Activated naive CD8-positive, alpha-beta T cell treated with anti-CD3 and anti-CD28 coated beads, Interleukin-2, amount 50 U/mL, for 24 hours (primary cell): ENCODE measurements around the gene SMDT1.
"Not testable (repeated sequence)": the region's sequence is repeated elsewhere in the genome, so short reads cannot be mapped to it uniquely, and the experiment has no call there.

Experiments used
- ATAC-seq: fragments of 150-1000 bp; cut with Tn5 transposase; one replicate; pipeline ENCODE4 v1.10.0; 2021
- DNase-seq: peaks from one replicate; pipeline ENCODE4 v3.0.0; 2021
- H3K27ac Mint-ChIP-seq: one replicate; pipeline ENCODE4 v1.8.0; 2021; ENCODE audit warnings: mild to moderate bottlenecking, mixed read lengths
- H3K27me3 Mint-ChIP-seq: one replicate; pipeline ENCODE4 v1.8.0; 2021; ENCODE audit warnings: mixed read lengths
- H3K36me3 Mint-ChIP-seq: one replicate; pipeline ENCODE4 v1.8.0; 2021; ENCODE audit warnings: low read depth, mixed read lengths
- H3K4me1 Mint-ChIP-seq: one replicate; pipeline ENCODE4 v1.8.0; 2021; ENCODE audit warnings: mixed read lengths
- H3K4me3 Mint-ChIP-seq: one replicate; pipeline ENCODE4 v1.8.0; 2021; ENCODE audit warnings: mild to moderate bottlenecking, moderate library complexity, mixed read lengths
- H3K9me3 Mint-ChIP-seq: one replicate; pipeline ENCODE4 v1.8.0; 2021; ENCODE audit warnings: mixed read lengths

The SMDT1 gene

GRCh38 chr22:42066126-42066761 lies 13.3 kb upstream of the SMDT1 start:
- peaks cover 11% of the 10 kb centered on the region for H3K4me1 Mint-ChIP-seq
- H3K4me3 Mint-ChIP-seq, result no peak overlapping the region
- H3K27me3 Mint-ChIP-seq, result no peaks in the 10 kb centered on the region
- H3K27ac Mint-ChIP-seq, result no peak overlapping the region
- H3K9me3 Mint-ChIP-seq, result no peaks in the 10 kb centered on the region
- H3K36me3 Mint-ChIP-seq, result peaks cover 9% of the 10 kb centered on the region
- DNase-seq, result no peak
- ATAC-seq, result no peak

GRCh38 chr22:42066937-42067336 lies 12.6 kb upstream of the SMDT1 start:
- no peak overlapping the region for H3K27ac Mint-ChIP-seq
- H3K4me3 Mint-ChIP-seq, result no peak overlapping the region
- DNase-seq, result no peak
- no peak for ATAC-seq
- H3K36me3 Mint-ChIP-seq, result peaks cover 9% of the 10 kb centered on the region
- no peaks in the 10 kb centered on the region for H3K27me3 Mint-ChIP-seq
- H3K4me1 Mint-ChIP-seq, result peaks cover 17% of the 10 kb centered on the region
- no peaks in the 10 kb centered on the region for H3K9me3 Mint-ChIP-seq

- H3K9me3 Mint-ChIP-seq, result no peaks in the 10 kb centered on the region
- H3K4me3 Mint-ChIP-seq, result no peak overlapping the region
- H3K27me3 Mint-ChIP-seq, result no peaks in the 10 kb centered on the region
- peaks cover 6% of the 10 kb centered on the region for H3K36me3 Mint-ChIP-seq
- ATAC-seq (no peak), DNase-seq (no peak)
- no peak overlapping the region for H3K27ac Mint-ChIP-seq
- H3K4me1 Mint-ChIP-seq, result peaks cover 17% of the 10 kb centered on the region
Measured at GRCh38 chr22:42067671-42068251, 11.7 kb upstream of the SMDT1 start.

GRCh38 chr22:42068291-42068690 lies 11.2 kb upstream of the SMDT1 start:
- H3K27ac Mint-ChIP-seq, result no peak overlapping the region

GRCh38 chr22:42069801-42070516 lies 9.5 kb upstream of the SMDT1 start:
- H3K36me3 Mint-ChIP-seq, result peaks cover 5% of the 10 kb centered on the region
- H3K27me3 Mint-ChIP-seq, result no peaks in the 10 kb centered on the region
- H3K4me3 Mint-ChIP-seq, result peak overlapping the region; percentile 84
- H3K27ac Mint-ChIP-seq, result peak overlapping the region; percentile 75
- DNase-seq (no peak), ATAC-seq (no peak)
- H3K9me3 Mint-ChIP-seq, result no peaks in the 10 kb centered on the region
- H3K4me1 Mint-ChIP-seq, result peaks cover 29% of the 10 kb centered on the region

More at GRCh38 chr22:42068291-42068690, 11.2 kb upstream of the SMDT1 start:
- Mint-ChIP-seq H3K36me3 (peaks cover 5% of the 10 kb centered on the region), H3K4me3 (no peak overlapping the region), H3K27me3 (no peaks in the 10 kb centered on the region), H3K9me3 (no peaks in the 10 kb centered on the region), H3K4me1 (peaks cover 19% of the 10 kb centered on the region)
- ATAC-seq, result no peak
- no peak for DNase-seq

GRCh38 chr22:42070517-42071422 lies 8.7 kb upstream of the SMDT1 start, which contains the start of gene NAGA:
NAGA (minus strand) TSS chr22:42070812; CDS start chr22:42070297, 515 bp downstream.
- peak within 1 kb of the TSS; percentile 75 for H3K27ac Mint-ChIP-seq
- peak within 1 kb of the TSS; percentile 84 for H3K4me3 Mint-ChIP-seq
- H3K27me3 Mint-ChIP-seq, result no peaks in the 10 kb centered on the region
- peak; percentile 92 for DNase-seq
- H3K9me3 Mint-ChIP-seq, result no peaks in the 10 kb centered on the region
- peaks cover 30% of the 10 kb centered on the region for H3K4me1 Mint-ChIP-seq
- H3K36me3 Mint-ChIP-seq, result peaks cover 3% of the 10 kb centered on the region
- ATAC-seq, result peak; percentile 98

GRCh38 chr22:42071508-42071907 lies 8.0 kb upstream of the SMDT1 start:
- not testable (repeated sequence) for H3K27me3 Mint-ChIP-seq, H3K36me3 Mint-ChIP-seq, DNase-seq, H3K9me3 Mint-ChIP-seq, ATAC-seq
- Mint-ChIP-seq H3K27ac (peak overlapping the region; percentile 75), H3K4me3 (peak overlapping the region; percentile 84), H3K4me1 (peaks cover 30% of the 10 kb centered on the region)

- Mint-ChIP-seq H3K4me3 (peak overlapping the region; percentile 43), H3K27me3 (no peaks in the 10 kb centered on the region), H3K4me1 (peaks cover 30% of the 10 kb centered on the region), H3K27ac (no peak overlapping the region), H3K9me3 (no peaks in the 10 kb centered on the region), H3K36me3 (peaks cover 3% of the 10 kb centered on the region)
- no peak for ATAC-seq
- DNase-seq, result no peak
Measured at GRCh38 chr22:42072606-42073330, 6.7 kb upstream of the SMDT1 start.

GRCh38 chr22:42073621-42074041 lies 5.9 kb upstream of the SMDT1 start:
- Mint-ChIP-seq H3K27ac (peak overlapping the region; percentile 64), H3K9me3 (no peaks in the 10 kb centered on the region), H3K4me1 (peaks cover 31% of the 10 kb centered on the region), H3K27me3 (no peaks in the 10 kb centered on the region), H3K4me3 (peak overlapping the region; percentile 49), H3K36me3 (peaks cover 3% of the 10 kb centered on the region)
- ATAC-seq (no peak), DNase-seq (no peak)

- no peaks in the 10 kb centered on the region for H3K27me3 Mint-ChIP-seq
- ATAC-seq, result no peak
Measured at GRCh38 chr22:42074132-42074811, 5.2 kb upstream of the SMDT1 start, which contains the start of gene PHETA2. PHETA2 (plus strand) TSS chr22:42074248; CDS start chr22:42077294, 3,046 bp downstream.

GRCh38 chr22:42074846-42075676 lies 4.4 kb upstream of the SMDT1 start:
- H3K36me3 Mint-ChIP-seq, result peaks cover 3% of the 10 kb centered on the region
- H3K4me3 Mint-ChIP-seq, result peak overlapping the region; percentile 16
- no peaks in the 10 kb centered on the region for H3K27me3 Mint-ChIP-seq
- ATAC-seq, result no peak
- H3K9me3 Mint-ChIP-seq, result no peaks in the 10 kb centered on the region
- H3K4me1 Mint-ChIP-seq, result peaks cover 41% of the 10 kb centered on the region
- DNase-seq, result no peak
- H3K27ac Mint-ChIP-seq, result peak overlapping the region; percentile 63

More at GRCh38 chr22:42074132-42074811, 5.2 kb upstream of the SMDT1 start, which contains the start of gene PHETA2:
- Mint-ChIP-seq H3K27ac (peak within 1 kb of the TSS; percentile 64), H3K4me1 (peaks cover 38% of the 10 kb centered on the region), H3K36me3 (peaks cover 3% of the 10 kb centered on the region), H3K9me3 (no peaks in the 10 kb centered on the region), H3K4me3 (peak within 1 kb of the TSS; percentile 49)
- DNase-seq, result peak; percentile 66

GRCh38 chr22:42076764-42077485 lies 2.6 kb upstream of the SMDT1 start:
- Mint-ChIP-seq H3K27me3 (no peaks in the 10 kb centered on the region), H3K27ac (no peak overlapping the region), H3K9me3 (no peaks in the 10 kb centered on the region), H3K4me3 (no peak overlapping the region), H3K4me1 (peaks cover 38% of the 10 kb centered on the region), H3K36me3 (peaks cover 6% of the 10 kb centered on the region)
- ATAC-seq, result no peak
- DNase-seq, result no peak
